H1 (cell line): ENCODE results near the gene DAP.

Source experiments
- EZH2 ChIP-seq: fragments of 200-600 bp; sonication (generic); IDR thresholded peaks from 2 replicates; pipeline ENCODE4 v1.7.1; 2012; ENCODE audit warnings: low read depth, mild to moderate bottlenecking, moderate library complexity, low read length, inconsistent platforms; ENCODE audit not compliant: severe bottlenecking
- POLR2A ChIP-seq, 2 experiments: IDR thresholded peaks; 1 replicate in 1 of 2; 2 replicates in 1 of 2; pipeline ENCODE4 v1.6.1; 2011; ENCODE audit warnings: low read depth in 2 of 2, low read length in 2 of 2, mild to moderate bottlenecking in 2 of 2; ENCODE audit errors: control extremely low read depth in 1 of 2
- USF2 ChIP-seq: IDR thresholded peaks from 2 replicates; pipeline ENCODE4 v1.6.1; 2011; ENCODE audit warnings: low read length, improper control_type of control experiment
- YY1 ChIP-seq: IDR thresholded peaks from 2 replicates; pipeline ENCODE4 v1.6.1; 2011; ENCODE audit warnings: low read depth, mild to moderate bottlenecking, low read length
- TF ChIP-seq, protein P1 (sequence below), 3 experiments: IDR thresholded peaks; 1 replicate in 2 of 3; 2 replicates in 1 of 3; pipeline versions ENCODE4 v1.5.1 to v1.6.1; 2011; ENCODE audit warnings: low read length in 3 of 3, mild to moderate bottlenecking in 3 of 3, inconsistent platforms in 2 of 3, low read depth in 1 of 3, moderate library complexity in 1 of 3; ENCODE audit not compliant: insufficient read depth in 1 of 3; ENCODE audit errors: control extremely low read depth in 1 of 3

- TF ChIP-seq, protein P1, sequence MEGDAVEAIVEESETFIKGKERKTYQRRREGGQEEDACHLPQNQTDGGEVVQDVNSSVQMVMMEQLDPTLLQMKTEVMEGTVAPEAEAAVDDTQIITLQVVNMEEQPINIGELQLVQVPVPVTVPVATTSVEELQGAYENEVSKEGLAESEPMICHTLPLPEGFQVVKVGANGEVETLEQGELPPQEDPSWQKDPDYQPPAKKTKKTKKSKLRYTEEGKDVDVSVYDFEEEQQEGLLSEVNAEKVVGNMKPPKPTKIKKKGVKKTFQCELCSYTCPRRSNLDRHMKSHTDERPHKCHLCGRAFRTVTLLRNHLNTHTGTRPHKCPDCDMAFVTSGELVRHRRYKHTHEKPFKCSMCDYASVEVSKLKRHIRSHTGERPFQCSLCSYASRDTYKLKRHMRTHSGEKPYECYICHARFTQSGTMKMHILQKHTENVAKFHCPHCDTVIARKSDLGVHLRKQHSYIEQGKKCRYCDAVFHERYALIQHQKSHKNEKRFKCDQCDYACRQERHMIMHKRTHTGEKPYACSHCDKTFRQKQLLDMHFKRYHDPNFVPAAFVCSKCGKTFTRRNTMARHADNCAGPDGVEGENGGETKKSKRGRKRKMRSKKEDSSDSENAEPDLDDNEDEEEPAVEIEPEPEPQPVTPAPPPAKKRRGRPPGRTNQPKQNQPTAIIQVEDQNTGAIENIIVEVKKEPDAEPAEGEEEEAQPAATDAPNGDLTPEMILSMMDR (IDR thresholded peaks at IDR 0.05; ENCODE audit: control extremely low read depth in 1 of 3, insufficient read depth in 1 of 3, low read depth in 1 of 3, low read length in 3 of 3) = peak; percentile 73 to 91 (median 83)
- TF ChIP-seq POLR2A (IDR thresholded peaks at IDR 0.05; ENCODE audit: control extremely low read depth in 1 of 2, low read depth in 2 of 2, low read length in 2 of 2) (no peak), YY1 (no peak), USF2 (no peak), EZH2 (no peak)
Observed at GRCh38 chr5:10689391-10690081, 71.5 kb downstream of the DAP start.
